ENCODE data around the gene PSME3.

PSME3 gene

GRCh38 chr17:42832934-42833766, at the start of gene PSME3:
TSS of gene PSME3 (plus strand) at chr17:42833397. CDS start at chr17:42833632, 235 bp downstream.
- TF ChIP-seq CTCF (IDR thresholded peaks at IDR 0.05; ENCODE audit: control insufficient read depth, insufficient read depth, low read depth, low read length, missing control alignments) = no peak
- DNase-seq (ENCODE audit: low read depth) = no peak

GRCh38 chr17:42783791-42784138, 49.4 kb upstream of the PSME3 start:
- TF ChIP-seq CTCF (IDR thresholded peaks at IDR 0.05; ENCODE audit: control insufficient read depth, insufficient read depth, low read depth, low read length, missing control alignments) = no peak
- H3K4me3 ChIP-seq (ENCODE audit: control insufficient read depth, low read depth, low read length) = no peak overlapping the region
- DNase-seq (ENCODE audit: low read depth) = no peak

More at GRCh38 chr17:42832934-42833766, at the start of gene PSME3:
- H3K4me3 ChIP-seq (ENCODE audit: control insufficient read depth, low read depth, low read length) = peak within 1 kb of the TSS; percentile 72

GRCh38 chr17:42784409-42784808, 48.8 kb upstream of the PSME3 start:
- no peak for DNase-seq (ENCODE audit: low read depth)
- no peak for TF ChIP-seq CTCF (IDR thresholded peaks at IDR 0.05; ENCODE audit: control insufficient read depth, insufficient read depth, low read depth, low read length, missing control alignments)
- no peak overlapping the region for H3K4me3 ChIP-seq (ENCODE audit: control insufficient read depth, low read depth, low read length)

GRCh38 chr17:42784811-42785592, 48.2 kb upstream of the PSME3 start:
- no peak for DNase-seq (ENCODE audit: low read depth)
- TF ChIP-seq CTCF (IDR thresholded peaks at IDR 0.05; ENCODE audit: control insufficient read depth, insufficient read depth, low read depth, low read length, missing control alignments) = no peak

GRCh38 chr17:42787266-42787665, 45.9 kb upstream of the PSME3 start:
- no peak overlapping the region for H3K4me3 ChIP-seq (ENCODE audit: control insufficient read depth, low read depth, low read length)
- DNase-seq (ENCODE audit: low read depth) = no peak
- no peak for TF ChIP-seq CTCF (IDR thresholded peaks at IDR 0.05; ENCODE audit: control insufficient read depth, insufficient read depth, low read depth, low read length, missing control alignments)

More at GRCh38 chr17:42784811-42785592, 48.2 kb upstream of the PSME3 start:
- H3K4me3 ChIP-seq (ENCODE audit: control insufficient read depth, low read depth, low read length) = no peak overlapping the region

- H3K4me3 ChIP-seq (ENCODE audit: control insufficient read depth, low read depth, low read length) = no peak overlapping the region
- TF ChIP-seq CTCF (IDR thresholded peaks at IDR 0.05; ENCODE audit: control insufficient read depth, insufficient read depth, low read depth, low read length, missing control alignments) = no peak
- DNase-seq (ENCODE audit: low read depth) = no peak
Observed at GRCh38 chr17:42791948-42792347, 41.2 kb upstream of the PSME3 start.
